ENCODE measurements around the gene CMTM4. TPM values are rescaled to one million over a fixed set of nuclear protein-coding genes. Genes with fewer than 3 reads are reported as not detected.
"Not testable (repeated sequence)": the region's sequence is repeated elsewhere in the genome, so short reads cannot be mapped to it uniquely, and the experiment has no call there.

CMTM4 gene
- total RNA-seq, 1 experiment from 2014 or later: 0.71 TPM

DNA sequence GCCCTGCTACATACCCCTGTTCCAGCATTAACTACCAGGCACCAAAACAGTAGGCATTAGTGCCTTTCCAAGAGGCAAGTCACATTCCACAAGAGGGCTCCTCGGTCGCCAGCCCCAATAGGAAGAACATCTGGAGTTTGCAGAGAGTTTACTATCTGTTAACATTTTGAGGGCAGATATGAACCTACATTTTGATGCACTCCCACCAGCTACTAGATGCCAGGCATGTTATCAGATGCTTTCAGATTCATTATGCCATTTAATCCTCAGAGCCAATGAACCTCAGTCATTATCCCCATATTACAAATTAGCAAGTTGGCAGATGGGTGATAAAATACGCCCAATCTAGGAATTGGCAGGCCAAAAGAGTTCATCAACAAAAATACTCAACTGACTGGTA lies 121.5 kb downstream of the CMTM4 start:
- H3K27ac ChIP-seq (ENCODE audit: low read length): no peak overlapping the region
- no peak for DNase-seq
- H3K36me3 ChIP-seq (ENCODE audit: insufficient read depth, low read length): no peaks in the 10 kb centered on the region
- H3K9me2 ChIP-seq (replicated peaks; ENCODE audit: insufficient read depth, low read length): no peaks in the 10 kb centered on the region
- H3K27me3 ChIP-seq (ENCODE audit: low read length): no peaks in the 10 kb centered on the region
- H3K79me2 ChIP-seq (ENCODE audit: low read length): no peaks in the 10 kb centered on the region
- no peak overlapping the region for H3K4me3 ChIP-seq (ENCODE audit: low read length)
- no peaks in the 10 kb centered on the region for H3K9me3 ChIP-seq (ENCODE audit: low read length)
- H3K4me2 ChIP-seq (ENCODE audit: low read depth, low read length, poor library complexity, severe bottlenecking): no peak overlapping the region
- H2AFZ ChIP-seq (ENCODE audit: low read length): no peak overlapping the region
- no peaks in the 10 kb centered on the region for H4K20me1 ChIP-seq (ENCODE audit: insufficient read depth, low read depth, low read length)
- H3K4me1 ChIP-seq (ENCODE audit: low read length): no peaks in the 10 kb centered on the region
- no peak overlapping the region for H3K9ac ChIP-seq (ENCODE audit: low read length)

DNA sequence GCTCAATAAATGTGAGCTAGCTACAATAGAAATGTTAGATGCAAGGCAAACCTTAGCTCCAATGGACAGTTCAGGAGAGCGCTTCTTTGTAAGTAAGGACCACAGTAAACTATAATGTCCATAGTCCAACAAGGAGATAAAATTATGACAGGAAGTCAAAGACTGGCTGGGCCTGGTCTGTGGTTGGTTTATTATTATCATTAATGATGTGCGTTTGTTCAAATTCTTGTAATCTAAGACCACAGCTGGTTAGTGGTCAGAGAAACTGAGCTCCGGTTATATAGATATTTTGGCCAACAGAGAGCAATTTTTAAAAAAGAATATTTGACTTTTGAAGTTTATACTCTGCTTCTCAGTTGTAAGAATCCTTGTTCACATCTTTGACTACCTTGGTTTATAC lies 122.0 kb downstream of the CMTM4 start:
- no peak for DNase-seq
- H3K36me3 ChIP-seq (ENCODE audit: insufficient read depth, low read length): no peaks in the 10 kb centered on the region
- no peak overlapping the region for H3K27ac ChIP-seq (ENCODE audit: low read length)
- H3K79me2 ChIP-seq (ENCODE audit: low read length): no peaks in the 10 kb centered on the region
- H2AFZ ChIP-seq (ENCODE audit: low read length): no peak overlapping the region
- no peak overlapping the region for H3K4me2 ChIP-seq (ENCODE audit: low read depth, low read length, poor library complexity, severe bottlenecking)
- no peaks in the 10 kb centered on the region for H3K9me3 ChIP-seq (ENCODE audit: low read length)
- H4K20me1 ChIP-seq (ENCODE audit: insufficient read depth, low read depth, low read length): no peaks in the 10 kb centered on the region
- no peak overlapping the region for H3K4me3 ChIP-seq (ENCODE audit: low read length)
- no peaks in the 10 kb centered on the region for H3K9me2 ChIP-seq (replicated peaks; ENCODE audit: insufficient read depth, low read length)
- no peaks in the 10 kb centered on the region for H3K4me1 ChIP-seq (ENCODE audit: low read length)
- H3K9ac ChIP-seq (ENCODE audit: low read length): no peak overlapping the region
- no peaks in the 10 kb centered on the region for H3K27me3 ChIP-seq (ENCODE audit: low read length)

DNA sequence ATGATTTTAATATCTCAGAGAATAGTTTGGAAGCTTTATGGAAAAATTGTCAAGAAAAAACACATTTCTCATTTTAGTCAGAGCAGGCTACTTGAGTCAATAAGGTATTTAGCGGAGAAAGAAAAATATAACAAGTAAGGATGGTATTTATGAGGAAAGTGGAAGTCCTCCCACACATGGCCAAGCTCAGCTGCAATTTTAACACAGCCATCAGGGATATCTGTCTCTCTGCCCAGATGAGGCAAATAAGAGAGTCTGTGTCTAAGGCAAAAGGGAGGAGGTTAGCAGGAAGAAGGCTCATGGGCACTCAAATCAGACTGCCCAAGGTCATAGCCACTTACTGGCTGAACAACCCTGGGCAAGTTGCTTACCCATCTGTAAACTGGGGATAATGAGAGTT lies 122.5 kb downstream of the CMTM4 start:
- Histone ChIP-seq H3K9me3 (ENCODE audit: low read length) (no peaks in the 10 kb centered on the region), H2AFZ (ENCODE audit: low read length) (no peak overlapping the region), H4K20me1 (ENCODE audit: insufficient read depth, low read depth, low read length) (no peaks in the 10 kb centered on the region), H3K9me2 (replicated peaks; ENCODE audit: insufficient read depth, low read length) (no peaks in the 10 kb centered on the region), H3K4me1 (ENCODE audit: low read length) (no peaks in the 10 kb centered on the region), H3K9ac (ENCODE audit: low read length) (no peak overlapping the region), H3K36me3 (ENCODE audit: insufficient read depth, low read length) (no peaks in the 10 kb centered on the region), H3K27me3 (ENCODE audit: low read length) (no peaks in the 10 kb centered on the region), H3K79me2 (ENCODE audit: low read length) (no peaks in the 10 kb centered on the region), H3K4me2 (ENCODE audit: low read depth, low read length, poor library complexity, severe bottlenecking) (no peak overlapping the region), H3K4me3 (ENCODE audit: low read length) (no peak overlapping the region), H3K27ac (ENCODE audit: low read length) (no peak overlapping the region)
- no peak for DNase-seq

DNA sequence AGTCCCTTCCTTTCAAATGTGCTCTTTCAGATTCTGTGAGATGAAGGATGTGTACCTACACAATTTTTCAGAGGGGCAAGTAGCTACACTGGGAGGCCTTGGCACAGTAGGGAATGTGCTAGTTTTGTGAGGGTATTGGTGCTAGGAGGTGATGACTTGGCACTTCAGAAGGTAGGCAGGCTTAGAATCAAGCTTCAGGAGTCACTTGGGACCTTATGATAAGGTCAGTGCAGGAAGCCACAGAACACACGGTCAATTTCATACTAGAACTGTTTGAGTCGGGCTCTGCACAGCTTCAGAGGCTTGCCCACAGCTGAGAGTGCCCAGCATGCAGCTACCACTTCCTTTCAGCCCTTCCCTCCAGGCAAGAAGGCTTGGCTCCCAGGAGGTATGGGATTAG lies 124.2 kb downstream of the CMTM4 start:
- H3K79me2 ChIP-seq (ENCODE audit: low read length): no peaks in the 10 kb centered on the region
- no peaks in the 10 kb centered on the region for H3K9me2 ChIP-seq (replicated peaks; ENCODE audit: insufficient read depth, low read length)
- no peak overlapping the region for H3K4me2 ChIP-seq (ENCODE audit: low read depth, low read length, poor library complexity, severe bottlenecking)
- H3K9me3 ChIP-seq (ENCODE audit: low read length): no peaks in the 10 kb centered on the region
- H2AFZ ChIP-seq (ENCODE audit: low read length): no peak overlapping the region
- no peak overlapping the region for H3K4me3 ChIP-seq (ENCODE audit: low read length)
- no peaks in the 10 kb centered on the region for H4K20me1 ChIP-seq (ENCODE audit: insufficient read depth, low read depth, low read length)
- DNase-seq: no peak
- H3K36me3 ChIP-seq (ENCODE audit: insufficient read depth, low read length): no peaks in the 10 kb centered on the region
- no peaks in the 10 kb centered on the region for H3K4me1 ChIP-seq (ENCODE audit: low read length)
- H3K9ac ChIP-seq (ENCODE audit: low read length): no peak overlapping the region
- no peak overlapping the region for H3K27ac ChIP-seq (ENCODE audit: low read length)
- H3K27me3 ChIP-seq (ENCODE audit: low read length): no peaks in the 10 kb centered on the region

DNA sequence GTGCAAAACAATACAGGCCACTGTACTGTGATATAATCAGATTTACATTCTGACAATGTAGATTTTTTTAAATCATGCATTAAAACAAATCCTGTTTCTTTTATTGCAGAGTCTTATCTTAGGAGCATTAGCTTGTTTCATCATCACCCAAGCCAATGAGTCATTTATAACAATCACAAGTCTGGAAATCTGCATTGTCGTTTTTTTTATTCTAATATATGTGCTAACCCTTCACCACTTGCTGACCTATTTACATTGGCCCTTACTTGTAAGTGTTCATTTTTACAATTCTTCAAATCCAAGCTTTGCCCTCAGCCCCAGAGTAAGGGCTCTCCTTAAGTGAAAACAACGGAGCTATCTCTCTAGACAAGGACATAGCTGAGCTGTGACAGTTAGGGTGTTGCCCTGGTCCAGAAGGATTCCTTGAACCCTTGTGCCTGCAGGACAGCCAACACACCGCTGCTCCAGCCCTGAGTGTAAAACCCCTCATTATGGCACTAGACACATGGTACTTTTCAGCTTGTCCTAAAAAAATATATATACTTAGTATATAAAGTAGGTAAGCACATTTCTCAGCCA lies 126.6 kb downstream of the CMTM4 start:
- no peak for DNase-seq
- Histone ChIP-seq H3K36me3 (ENCODE audit: insufficient read depth, low read length) (0 out of 2 replicates have a peak, but pooled peaks cover 3% of the 10 kb centered on the region), H3K9me3 (ENCODE audit: low read length) (no peaks in the 10 kb centered on the region), H4K20me1 (ENCODE audit: insufficient read depth, low read depth, low read length) (no peaks in the 10 kb centered on the region), H3K4me3 (ENCODE audit: low read length) (no peak overlapping the region), H2AFZ (ENCODE audit: low read length) (no peak overlapping the region), H3K9me2 (replicated peaks; ENCODE audit: insufficient read depth, low read length) (no peaks in the 10 kb centered on the region), H3K4me1 (ENCODE audit: low read length) (no peaks in the 10 kb centered on the region), H3K9ac (ENCODE audit: low read length) (no peak overlapping the region), H3K79me2 (ENCODE audit: low read length) (no peaks in the 10 kb centered on the region), H3K4me2 (ENCODE audit: low read depth, low read length, poor library complexity, severe bottlenecking) (no peak overlapping the region), H3K27ac (ENCODE audit: low read length) (no peak overlapping the region), H3K27me3 (ENCODE audit: low read length) (no peaks in the 10 kb centered on the region)

DNA sequence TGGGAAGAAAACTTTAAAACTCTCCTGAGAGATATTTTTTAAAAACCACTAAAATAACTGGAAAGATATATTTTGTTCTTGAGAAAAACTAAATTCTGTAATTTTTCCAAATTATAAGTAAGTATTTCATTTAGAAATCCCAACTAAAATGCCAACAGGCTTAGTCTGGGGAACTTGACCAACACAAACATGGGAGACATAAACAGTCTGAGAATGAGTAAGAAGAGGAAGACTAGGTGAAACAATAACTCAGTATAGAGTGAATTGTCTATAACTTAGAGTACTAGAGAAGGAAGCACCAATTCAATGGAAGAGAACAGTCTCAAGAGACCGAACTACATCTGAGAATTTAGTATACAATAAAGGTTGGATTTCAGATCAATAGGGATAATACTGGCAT lies 127.4 kb downstream of the CMTM4 start:
- Histone ChIP-seq H3K4me1 (ENCODE audit: low read length) (no peaks in the 10 kb centered on the region), H3K9me3 (ENCODE audit: low read length) (no peaks in the 10 kb centered on the region), H3K9me2 (replicated peaks; ENCODE audit: insufficient read depth, low read length) (no peaks in the 10 kb centered on the region), H3K79me2 (ENCODE audit: low read length) (no peaks in the 10 kb centered on the region), H3K4me2 (ENCODE audit: low read depth, low read length, poor library complexity, severe bottlenecking) (no peak overlapping the region), H3K9ac (ENCODE audit: low read length) (no peak overlapping the region), H4K20me1 (ENCODE audit: insufficient read depth, low read depth, low read length) (no peaks in the 10 kb centered on the region), H3K27ac (ENCODE audit: low read length) (no peak overlapping the region), H2AFZ (ENCODE audit: low read length) (no peak overlapping the region), H3K36me3 (ENCODE audit: insufficient read depth, low read length) (peaks cover 3% of the 10 kb centered on the region; the same call in 1 of the 2 replicates), H3K27me3 (ENCODE audit: low read length) (no peaks in the 10 kb centered on the region), H3K4me3 (ENCODE audit: low read length) (no peak overlapping the region)
- no peak for DNase-seq

DNA sequence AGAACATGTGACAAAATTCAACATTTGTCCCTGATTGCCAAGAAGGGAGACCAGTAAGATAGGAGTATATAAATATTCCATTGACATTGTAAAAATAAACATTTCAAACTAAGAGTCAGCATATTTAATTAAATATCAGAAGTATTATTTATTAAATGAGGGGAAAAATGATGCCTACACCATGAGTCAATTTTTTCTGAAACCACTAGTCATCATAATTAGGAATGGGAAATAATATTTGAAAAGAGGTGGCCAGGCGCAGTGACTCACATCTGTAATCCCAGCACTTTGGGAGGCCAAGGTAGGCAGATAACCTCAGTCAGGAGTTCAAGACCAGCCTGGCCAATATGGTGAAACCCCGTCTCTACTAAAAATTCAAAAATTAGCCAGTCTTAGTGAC lies 128.2 kb downstream of the CMTM4 start:
- Histone ChIP-seq H3K79me2 (ENCODE audit: low read length) (no peaks in the 10 kb centered on the region), H3K9ac (ENCODE audit: low read length) (no peak overlapping the region), H3K9me3 (ENCODE audit: low read length) (no peaks in the 10 kb centered on the region), H3K9me2 (replicated peaks; ENCODE audit: insufficient read depth, low read length) (no peaks in the 10 kb centered on the region), H3K27ac (ENCODE audit: low read length) (no peak overlapping the region), H3K4me3 (ENCODE audit: low read length) (no peak overlapping the region), H3K36me3 (ENCODE audit: insufficient read depth, low read length) (peaks cover 3% of the 10 kb centered on the region; the same call in 1 of the 2 replicates), H3K4me2 (ENCODE audit: low read depth, low read length, poor library complexity, severe bottlenecking) (no peak overlapping the region), H2AFZ (ENCODE audit: low read length) (no peak overlapping the region), H3K27me3 (ENCODE audit: low read length) (no peaks in the 10 kb centered on the region), H3K4me1 (ENCODE audit: low read length) (no peaks in the 10 kb centered on the region), H4K20me1 (ENCODE audit: insufficient read depth, low read depth, low read length) (no peaks in the 10 kb centered on the region)
- DNase-seq: no peak

DNA sequence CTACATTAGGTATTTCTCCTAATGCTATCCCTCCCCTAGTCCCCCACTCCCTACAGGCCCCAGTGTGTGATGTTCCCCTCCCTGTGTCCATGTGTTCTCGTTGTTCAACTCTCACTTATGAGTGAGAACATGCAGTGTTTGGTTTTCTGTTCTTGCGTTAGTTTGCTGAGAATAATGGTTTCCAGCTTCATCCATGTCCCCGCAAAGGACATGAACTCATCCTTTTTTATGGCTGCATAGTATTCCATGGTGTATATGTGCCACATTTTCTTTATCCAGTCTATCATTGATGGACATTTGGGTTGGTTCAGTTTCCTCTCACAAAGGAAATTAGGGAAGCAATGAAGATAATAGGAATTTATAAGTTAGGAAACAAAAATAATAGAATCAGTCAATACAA lies 129.3 kb downstream of the CMTM4 start:
- H3K36me3 ChIP-seq (ENCODE audit: insufficient read depth, low read length); H3K79me2 ChIP-seq (ENCODE audit: low read length); H3K27me3 ChIP-seq (ENCODE audit: low read length); H4K20me1 ChIP-seq (ENCODE audit: insufficient read depth, low read depth, low read length); H3K27ac ChIP-seq (ENCODE audit: low read length); H3K9me2 ChIP-seq (replicated peaks; ENCODE audit: insufficient read depth, low read length); H3K4me2 ChIP-seq (ENCODE audit: low read depth, low read length, poor library complexity, severe bottlenecking); H3K9ac ChIP-seq (ENCODE audit: low read length); H3K9me3 ChIP-seq (ENCODE audit: low read length); DNase-seq; H2AFZ ChIP-seq (ENCODE audit: low read length); H3K4me3 ChIP-seq (ENCODE audit: low read length); H3K4me1 ChIP-seq (ENCODE audit: low read length): not testable (repeated sequence)
